Measurements from ENCODE around the gene TPRX2. TPM values are rescaled to one million over a fixed set of nuclear protein-coding genes. Genes with fewer than 3 reads are reported as not detected.

The TPRX2 gene
- total and polyA plus RNA-seq, 10 of the 15 experiments (the other 5 are each of a cell fraction or from before 2014, with no cell fraction given): not detected

- CTCF ChIA-PET: no interaction called here
- no peak overlapping the region for H3K4me3 ChIP-seq
These were observed 26.0 kb downstream of the TPRX2 start for GRCh38 chr19:47885067-47885463.

GRCh38 chr19:47886010-47886559 is 27.1 kb downstream of the TPRX2 start, which contains the start of gene SULT2A1:
Gene SULT2A1, minus strand, starts transcription at chr19:47886315. Its CDS starts 58 bp downstream, at chr19:47886257.
- Histone ChIP-seq H3K27me3 (replicated peaks in 1 of 2; ENCODE audit: control insufficient read depth in 2 of 2, insufficient read depth in 2 of 2, low read length in 1 of 2) (no peaks in the 10 kb centered on the region), H3K4me1 (ENCODE audit: control insufficient read depth, insufficient read depth, low read length) (no peaks in the 10 kb centered on the region), H3K9me3 (replicated peaks; ENCODE audit: control insufficient read depth, insufficient read depth, low read length) (no peaks in the 10 kb centered on the region), H3K4me2 (ENCODE audit: control insufficient read depth, insufficient read depth) (no peak within 1 kb of the TSS), H3K79me2 (ENCODE audit: control insufficient read depth, insufficient read depth, low read length) (no peaks in the 10 kb centered on the region), H3K9ac (ENCODE audit: control insufficient read depth, insufficient read depth, low read length) (no peak within 1 kb of the TSS), H2AFZ (ENCODE audit: control insufficient read depth, low read depth, low read length) (no peak within 1 kb of the TSS), H3K36me3 (ENCODE audit: control insufficient read depth in 2 of 2, insufficient read depth in 2 of 2, low read length in 1 of 2) (no peaks in the 10 kb centered on the region), H3K4me3 (no peak within 1 kb of the TSS), H3K27ac (ENCODE audit: control insufficient read depth, insufficient read depth) (no peak within 1 kb of the TSS), H4K20me1 (ENCODE audit: control insufficient read depth, insufficient read depth) (no peaks in the 10 kb centered on the region)
- RAD21 ChIA-PET (ENCODE audit: unreplicated experiment): no interaction called here
- in situ Hi-C loops (cut with MboI) (no loop called here), intact Hi-C loops (cut with micrococcal nuclease; ENCODE audit: unreplicated experiment) (no loop called here)
- 32% methylated on average over 12 of the region's 12 CpGs for WGBS (ENCODE audit: insufficient coverage, insufficient replicate concordance, low lambda C conversion rate, missing lambda C conversion rate)
- ATAC-seq: no peak
- SMC1A ChIA-PET (ENCODE audit: uncharacterized antibody, unreplicated experiment): no interaction called here
- POLR2A ChIA-PET: no interaction called here
- CTCF ChIA-PET: interaction anchor here (2.4 kb wide), 1 partner anchor 17 kb away, joined by 6 read pairs; no protein-coding TSS in a partner anchor
- BruUV-seq (replicated peaks): no TSS peak
- no peak for TF ChIP-seq SPI1 (IDR thresholded peaks at IDR 0.05; ENCODE audit: borderline replicate concordance, insufficient read depth, low read depth, low read length)
- no peak for TF ChIP-seq NKRF (conservative IDR thresholded peaks at IDR 0.05)
- no peak for TF ChIP-seq CBX3 (IDR thresholded peaks at IDR 0.05; ENCODE audit: borderline replicate concordance, low read depth)
- TF ChIP-seq ATF3 (IDR thresholded peaks at IDR 0.05; ENCODE audit: borderline replicate concordance, extremely low read depth, low read depth, low read length): no peak
- TF ChIP-seq CBFB (IDR thresholded peaks at IDR 0.05; ENCODE audit: low read depth): no peak
- TF ChIP-seq IRF5 (IDR thresholded peaks at IDR 0.05; ENCODE audit: borderline replicate concordance): no peak
- no peak for TF ChIP-seq ZZZ3 (IDR thresholded peaks at IDR 0.05; ENCODE audit: control insufficient read depth, insufficient read length, low read depth)
- no peak for TF ChIP-seq ELK1 (IDR thresholded peaks at IDR 0.05; ENCODE audit: low read depth, low read length)
- TF ChIP-seq FOXK2 (IDR thresholded peaks at IDR 0.05): no peak
- FAIRE-seq: no peak
- no peak for DNase-seq (ENCODE audit: low read depth, low spot score)

More at GRCh38 chr19:47885067-47885463, 26.0 kb downstream of the TPRX2 start:
- H2AFZ ChIP-seq (ENCODE audit: control insufficient read depth, low read depth, low read length): no peak overlapping the region
- no TSS peak for BruUV-seq (replicated peaks)
- no peak for FAIRE-seq
- no peaks in the 10 kb centered on the region for H3K79me2 ChIP-seq (ENCODE audit: control insufficient read depth, insufficient read depth, low read length)
- SMC1A ChIA-PET (ENCODE audit: uncharacterized antibody, unreplicated experiment): no interaction called here
- H3K27ac ChIP-seq (ENCODE audit: control insufficient read depth, insufficient read depth): no peak overlapping the region
- no peaks in the 10 kb centered on the region for H3K9me3 ChIP-seq (replicated peaks; ENCODE audit: control insufficient read depth, insufficient read depth, low read length)
- no peak for DNase-seq (ENCODE audit: low read depth, low spot score)
- 48% methylated on average over 5 of the region's 5 CpGs for WGBS (ENCODE audit: insufficient coverage, insufficient replicate concordance, low lambda C conversion rate, missing lambda C conversion rate)
- H3K36me3 ChIP-seq (ENCODE audit: control insufficient read depth in 2 of 2, insufficient read depth in 2 of 2, low read length in 1 of 2): no peaks in the 10 kb centered on the region
- RAD21 ChIA-PET (ENCODE audit: unreplicated experiment): no interaction called here
- TF ChIP-seq USF2 (IDR thresholded peaks at IDR 0.05; ENCODE audit: borderline replicate concordance, low read depth, low read length): no peak
- intact Hi-C loops (cut with micrococcal nuclease; ENCODE audit: unreplicated experiment): no loop called here
- no peak overlapping the region for H3K9ac ChIP-seq (ENCODE audit: control insufficient read depth, insufficient read depth, low read length)
- in situ Hi-C loops (cut with MboI): no loop called here
- H3K27me3 ChIP-seq (replicated peaks in 1 of 2; ENCODE audit: control insufficient read depth in 2 of 2, insufficient read depth in 2 of 2, low read length in 1 of 2): no peaks in the 10 kb centered on the region
- no peak for ATAC-seq
- POLR2A ChIA-PET: no interaction called here
- H3K4me1 ChIP-seq (ENCODE audit: control insufficient read depth, insufficient read depth, low read length): no peaks in the 10 kb centered on the region
- H4K20me1 ChIP-seq (ENCODE audit: control insufficient read depth, insufficient read depth): no peaks in the 10 kb centered on the region
- H3K4me2 ChIP-seq (ENCODE audit: control insufficient read depth, insufficient read depth): no peak overlapping the region
